ENCODE results near the gene TEX54. TPM values are rescaled to one million over a fixed set of nuclear protein-coding genes. Genes with fewer than 3 reads are reported as not detected.

TEX54 gene
- total RNA-seq, 1 experiment from 2014 or later: not detected

DNA sequence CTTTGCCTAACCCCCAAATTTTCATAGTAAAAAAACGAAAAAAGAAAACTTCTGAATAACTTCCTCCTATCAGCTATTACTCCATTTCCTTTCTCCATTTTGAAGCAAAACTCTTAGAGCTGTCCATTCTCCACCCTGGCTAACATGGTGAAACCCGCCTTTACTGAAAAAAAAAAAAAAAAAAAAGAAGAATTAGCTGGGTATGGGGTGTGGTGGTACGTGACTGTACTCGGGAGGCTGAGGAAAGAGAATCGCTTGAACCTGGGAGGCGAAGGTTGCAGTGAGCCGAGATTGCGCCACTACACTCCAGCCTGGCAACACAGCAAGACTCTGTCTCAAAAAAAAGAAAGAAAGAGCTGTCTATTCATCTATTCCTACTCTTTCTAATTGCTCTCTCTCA lies 16.1 kb downstream of the TEX54 start:
- CTCF ChIA-PET: interaction anchor here (0.6 to 1.2 kb wide), 5 partner anchors 8 to 44 kb away, joined by 3 to 6 read pairs (median 3); no protein-coding TSS in a partner anchor
- no peak overlapping the region for H3K4me3 Mint-ChIP-seq (ENCODE audit: unreplicated experiment)
- no TSS peak for BruUV-seq (replicated peaks)
- H3K27me3 Mint-ChIP-seq (ENCODE audit: insufficient read depth, unreplicated experiment): no peaks in the 10 kb centered on the region
- POLR2A ChIA-PET: interaction anchor here (0.9 to 3.1 kb wide), 6 partner anchors 10 to 40 kb away, joined by 3 to 21 read pairs (median 7); partner anchors contain the start of genes NXF1, STX5 and WDR74
- intact Hi-C loops (cut with micrococcal nuclease): no loop called here
- TF ChIP-seq, protein P1, sequence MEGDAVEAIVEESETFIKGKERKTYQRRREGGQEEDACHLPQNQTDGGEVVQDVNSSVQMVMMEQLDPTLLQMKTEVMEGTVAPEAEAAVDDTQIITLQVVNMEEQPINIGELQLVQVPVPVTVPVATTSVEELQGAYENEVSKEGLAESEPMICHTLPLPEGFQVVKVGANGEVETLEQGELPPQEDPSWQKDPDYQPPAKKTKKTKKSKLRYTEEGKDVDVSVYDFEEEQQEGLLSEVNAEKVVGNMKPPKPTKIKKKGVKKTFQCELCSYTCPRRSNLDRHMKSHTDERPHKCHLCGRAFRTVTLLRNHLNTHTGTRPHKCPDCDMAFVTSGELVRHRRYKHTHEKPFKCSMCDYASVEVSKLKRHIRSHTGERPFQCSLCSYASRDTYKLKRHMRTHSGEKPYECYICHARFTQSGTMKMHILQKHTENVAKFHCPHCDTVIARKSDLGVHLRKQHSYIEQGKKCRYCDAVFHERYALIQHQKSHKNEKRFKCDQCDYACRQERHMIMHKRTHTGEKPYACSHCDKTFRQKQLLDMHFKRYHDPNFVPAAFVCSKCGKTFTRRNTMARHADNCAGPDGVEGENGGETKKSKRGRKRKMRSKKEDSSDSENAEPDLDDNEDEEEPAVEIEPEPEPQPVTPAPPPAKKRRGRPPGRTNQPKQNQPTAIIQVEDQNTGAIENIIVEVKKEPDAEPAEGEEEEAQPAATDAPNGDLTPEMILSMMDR (IDR thresholded peaks at IDR 0.05; ENCODE audit: unreplicated experiment): no peak
- peaks cover 77% of the 10 kb centered on the region for H3K36me3 Mint-ChIP-seq (ENCODE audit: insufficient read depth, unreplicated experiment)
- no peak overlapping the region for H3K27ac Mint-ChIP-seq (ENCODE audit: low read depth, unreplicated experiment)
- no peaks in the 10 kb centered on the region for H3K4me1 Mint-ChIP-seq (ENCODE audit: insufficient read depth, unreplicated experiment)
- H3K9me3 Mint-ChIP-seq (ENCODE audit: unreplicated experiment): no peaks in the 10 kb centered on the region
- no peak for DNase-seq (ENCODE audit: unreplicated experiment)

DNA sequence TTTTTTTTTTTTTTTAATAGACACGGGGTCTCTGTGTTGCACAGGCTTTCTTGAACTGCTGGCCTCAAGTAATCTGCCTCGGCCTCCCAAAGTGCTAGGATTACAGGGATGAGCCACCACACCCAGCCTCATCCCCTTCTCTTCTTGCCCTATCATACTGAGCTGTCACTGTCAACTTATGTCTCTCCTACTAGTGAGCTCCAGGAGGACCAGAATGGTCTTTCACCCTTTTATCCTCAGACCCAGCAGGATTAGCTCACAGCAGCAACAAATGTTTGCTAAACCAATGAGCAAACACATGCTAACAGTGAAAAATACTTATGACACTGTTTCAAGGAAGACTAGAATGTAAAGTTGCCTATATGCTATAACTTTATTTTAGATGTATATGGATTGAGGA lies 21.0 kb downstream of the TEX54 start:
- intact Hi-C loops (cut with micrococcal nuclease): no loop called here
- Mint-ChIP-seq H3K27me3 (ENCODE audit: insufficient read depth, unreplicated experiment) (no peaks in the 10 kb centered on the region), H3K27ac (ENCODE audit: low read depth, unreplicated experiment) (peak overlapping the region; percentile 18), H3K4me1 (ENCODE audit: insufficient read depth, unreplicated experiment) (peaks cover 2% of the 10 kb centered on the region), H3K4me3 (ENCODE audit: unreplicated experiment) (no peak overlapping the region), H3K36me3 (ENCODE audit: insufficient read depth, unreplicated experiment) (peaks cover 28% of the 10 kb centered on the region), H3K9me3 (ENCODE audit: unreplicated experiment) (no peaks in the 10 kb centered on the region)
- no TSS peak for BruUV-seq (replicated peaks)
- no peak for DNase-seq (ENCODE audit: unreplicated experiment)
- TF ChIP-seq, protein P1 (IDR thresholded peaks at IDR 0.05; ENCODE audit: unreplicated experiment): no peak
- ChIA-PET CTCF (interaction anchor here (0.6 to 0.7 kb wide), 2 partner anchors 8 to 26 kb away, joined by 3 to 5 read pairs; no protein-coding TSS in a partner anchor), POLR2A (interaction anchor here (0.5 to 2.5 kb wide), 3 partner anchors 18 to 86 kb away, joined by 3 to 11 read pairs (median 3); no protein-coding TSS in a partner anchor)

DNA sequence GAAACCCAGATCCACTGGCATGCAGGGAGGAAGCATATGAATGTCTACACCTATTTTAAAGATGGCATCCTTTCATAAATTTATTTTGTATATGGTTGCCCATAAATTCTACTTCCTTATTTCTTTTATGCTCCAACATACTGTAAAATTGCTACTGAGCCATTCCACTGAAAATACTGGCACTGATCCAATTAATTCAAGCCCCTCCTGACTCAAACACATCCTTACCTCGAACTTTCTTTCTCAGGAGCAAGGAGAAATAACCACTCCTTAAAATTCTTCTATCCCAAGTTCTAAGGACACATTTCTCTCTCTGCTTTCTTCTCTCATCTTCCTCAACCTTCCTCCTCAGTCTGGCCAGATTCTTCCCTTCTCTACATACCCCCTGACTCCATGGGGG lies 21.9 kb downstream of the TEX54 start:
- Mint-ChIP-seq H3K36me3 (ENCODE audit: insufficient read depth, unreplicated experiment) (peaks cover 20% of the 10 kb centered on the region), H3K27ac (ENCODE audit: low read depth, unreplicated experiment) (no peak overlapping the region), H3K4me1 (ENCODE audit: insufficient read depth, unreplicated experiment) (peaks cover 10% of the 10 kb centered on the region), H3K27me3 (ENCODE audit: insufficient read depth, unreplicated experiment) (no peaks in the 10 kb centered on the region), H3K9me3 (ENCODE audit: unreplicated experiment) (no peaks in the 10 kb centered on the region), H3K4me3 (ENCODE audit: unreplicated experiment) (no peak overlapping the region)
- DNase-seq (ENCODE audit: unreplicated experiment): no peak
- BruUV-seq (replicated peaks): no TSS peak
- POLR2A ChIA-PET: no interaction called here
- CTCF ChIA-PET: interaction anchor here (0.6 to 0.7 kb wide), 2 partner anchors 25 to 63 kb away, joined by 4 to 5 read pairs; no protein-coding TSS in a partner anchor
- intact Hi-C loops (cut with micrococcal nuclease): no loop called here
- TF ChIP-seq, protein P1 (IDR thresholded peaks at IDR 0.05; ENCODE audit: unreplicated experiment): no peak

DNA sequence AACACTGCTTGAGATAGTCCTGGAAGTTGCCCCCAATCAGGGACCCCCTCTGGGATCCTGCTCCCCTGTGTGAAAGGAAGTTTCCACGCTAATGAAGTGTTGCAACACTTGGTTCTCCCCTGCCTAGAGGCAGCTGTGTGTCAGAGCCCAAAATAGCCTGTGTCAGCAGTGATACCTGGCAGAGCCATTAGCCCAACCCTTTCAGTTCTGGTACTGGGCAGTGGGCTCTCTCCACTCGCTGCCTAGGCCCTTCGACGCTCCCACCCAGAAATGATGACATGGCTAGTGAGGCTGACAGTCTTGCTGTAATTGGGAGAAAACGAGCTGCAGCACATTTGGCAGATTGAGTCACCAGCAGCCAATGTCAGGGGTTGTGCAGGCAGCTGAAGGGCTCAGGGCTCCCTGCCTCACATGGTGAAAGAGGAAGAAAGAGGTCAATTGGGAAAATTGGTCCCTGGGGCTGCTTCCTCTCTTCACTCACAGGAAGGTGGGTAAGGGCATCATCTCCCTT lies 26.0 kb downstream of the TEX54 start:
- TF ChIP-seq, protein P1 (IDR thresholded peaks at IDR 0.05; ENCODE audit: unreplicated experiment): no peak
- Mint-ChIP-seq H3K4me3 (ENCODE audit: unreplicated experiment) (peak overlapping the region; percentile 95), H3K27me3 (ENCODE audit: insufficient read depth, unreplicated experiment) (no peaks in the 10 kb centered on the region), H3K4me1 (ENCODE audit: insufficient read depth, unreplicated experiment) (peaks cover 20% of the 10 kb centered on the region), H3K27ac (ENCODE audit: low read depth, unreplicated experiment) (peak overlapping the region; percentile 99), H3K36me3 (ENCODE audit: insufficient read depth, unreplicated experiment) (peaks cover 31% of the 10 kb centered on the region), H3K9me3 (ENCODE audit: unreplicated experiment) (no peaks in the 10 kb centered on the region)
- intact Hi-C loops (cut with micrococcal nuclease): no loop called here
- POLR2A ChIA-PET: interaction anchor here (0.7 to 5.2 kb wide), 31 partner anchors 9 to 1378 kb away, joined by 3 to 163 read pairs (median 6); partner anchors contain the start of genes C11orf98, CSKMT, HNRNPUL2 and LBHD1
- BruUV-seq (replicated peaks): no TSS peak
- DNase-seq (ENCODE audit: unreplicated experiment): peak; percentile 69
- CTCF ChIA-PET: interaction anchor here (0.6 to 2.9 kb wide), 10 partner anchors 10 to 415 kb away, joined by 3 to 8 read pairs (median 4); partner anchors contain the start of gene TMEM179B

Measured in MCF 10A (cell line).